CD4-positive, alpha-beta T cell treated with Interleukin-17A for 1 hour (primary cell): ENCODE data around the gene ABCB1.
A peak's percentile ranks its signal among the peaks of the same experiment; 100 is the strongest.

ENCODE experiments used
- DNase-seq: peaks from one replicate; pipeline ENCODE4 v3.0.0-alpha.2; 2020

Gene ABCB1

GRCh38 chr7:87600130-87601124 is at the start of gene ABCB1:
TSS of gene ABCB1 (minus strand) at chr7:87600884. CDS start at chr7:87600184, 700 bp downstream.
- DNase-seq: peak; percentile 52

GRCh38 chr7:87648316-87648715 is 47.6 kb upstream of the ABCB1 start:
- no peak for DNase-seq

- no peak for DNase-seq
Observed at GRCh38 chr7:87645446-87645845, 44.8 kb upstream of the ABCB1 start.

GRCh38 chr7:87635921-87636320 is 35.2 kb upstream of the ABCB1 start:
- no peak for DNase-seq

- DNase-seq: no peak
Observed at GRCh38 chr7:87628780-87629569, 28.3 kb upstream of the ABCB1 start.

- DNase-seq: no peak
Observed at GRCh38 chr7:87627634-87627994, 26.9 kb upstream of the ABCB1 start.

GRCh38 chr7:87625101-87625500 is 24.4 kb upstream of the ABCB1 start:
- no peak for DNase-seq

GRCh38 chr7:87624628-87625027 is 23.9 kb upstream of the ABCB1 start:
- no peak for DNase-seq

GRCh38 chr7:87615197-87615596 is 14.5 kb upstream of the ABCB1 start:
- DNase-seq: no peak

GRCh38 chr7:87609916-87610315 is 9.2 kb upstream of the ABCB1 start:
- no peak for DNase-seq

- no peak for DNase-seq
Observed at GRCh38 chr7:87608431-87608830, 7.7 kb upstream of the ABCB1 start.

- no peak for DNase-seq
Observed at GRCh38 chr7:87604264-87604663, 3.6 kb upstream of the ABCB1 start.

- peak; percentile 59 for DNase-seq
Observed at GRCh38 chr7:87599336-87599735, 1.3 kb downstream of the ABCB1 start.

- peak; percentile 13 for DNase-seq
Observed at GRCh38 chr7:87598234-87599009, 2.3 kb downstream of the ABCB1 start.

GRCh38 chr7:87596696-87597095 is 4.0 kb downstream of the ABCB1 start:
- no peak for DNase-seq

GRCh38 chr7:87596136-87596535 is 4.5 kb downstream of the ABCB1 start:
- DNase-seq: no peak

- no peak for DNase-seq
Observed at GRCh38 chr7:87592300-87592699, 8.4 kb downstream of the ABCB1 start.

GRCh38 chr7:87591211-87591610 is 9.5 kb downstream of the ABCB1 start:
- DNase-seq: no peak

- DNase-seq: peak; percentile 25
Observed at GRCh38 chr7:87590578-87590977, 10.1 kb downstream of the ABCB1 start.

GRCh38 chr7:87589631-87590030 is 11.1 kb downstream of the ABCB1 start:
- peak; percentile 5 for DNase-seq

GRCh38 chr7:87581723-87582122 is 19.0 kb downstream of the ABCB1 start:
- DNase-seq: no peak

- no peak for DNase-seq
Observed at GRCh38 chr7:87580636-87581035, 20.0 kb downstream of the ABCB1 start.

- DNase-seq: no peak
Observed at GRCh38 chr7:87575521-87575920, 25.2 kb downstream of the ABCB1 start.
